CD4-positive, CD25-positive, alpha-beta regulatory T cell (primary cell): ENCODE data around the gene SLC25A3. TPM values are rescaled to one million over a fixed set of nuclear protein-coding genes. Genes with fewer than 3 reads are reported as not detected.

ENCODE experiments used
- ATAC-seq, 2 donors: fragments of 150-1000 bp; cut with Tn5 transposase; one replicate each; pipeline ENCODE4 v1.10.0; 2021; ENCODE audit warnings: low read depth in 2 of 2, moderate number of reproducible peaks in 2 of 2, moderate library complexity in 1 of 2
- DNase-seq, 3 donors: peaks; one replicate each; pipeline versions ENCODE4 v3.0.0 to v3.0.0-alpha.2; 2012 to 2022; ENCODE audit warnings: mixed read lengths in 1 of 3
- H3K27ac ChIP-seq: one replicate; pipeline ENCODE4 v1.7.0; 2013; ENCODE audit warnings: mild to moderate bottlenecking, low read length; ENCODE audit not compliant: insufficient read depth, poor library complexity, severe bottlenecking
- H3K27me3 ChIP-seq: one replicate; pipeline ENCODE4 v1.7.0; 2013; ENCODE audit warnings: low read length; ENCODE audit not compliant: control insufficient read depth, insufficient read depth
- H3K36me3 ChIP-seq: one replicate; pipeline ENCODE4 v1.7.0; 2013; ENCODE audit warnings: mild to moderate bottlenecking, low read length, moderate library complexity; ENCODE audit not compliant: control insufficient read depth, insufficient read depth
- H3K4me1 ChIP-seq: 2 replicates; pipeline ENCODE4 v1.7.0; 2013; ENCODE audit warnings: mild to moderate bottlenecking, low read length; ENCODE audit not compliant: insufficient read depth, control insufficient read depth, poor library complexity, severe bottlenecking
- H3K4me3 ChIP-seq: one replicate; pipeline ENCODE4 v1.7.0; 2013; ENCODE audit warnings: low read depth, mild to moderate bottlenecking, low read length, moderate library complexity
- H3K9me3 ChIP-seq, 2 experiments: 1 replicate in 1 of 2; 2 replicates in 1 of 2; pipeline ENCODE4 v1.7.0; 2013; ENCODE audit warnings: low read length in 2 of 2, mild to moderate bottlenecking in 1 of 2, moderate library complexity in 1 of 2; ENCODE audit not compliant: control insufficient read depth in 2 of 2
- H3K27ac Mint-ChIP-seq, 3 donors: one replicate each; pipeline ENCODE4 v1.8.0; 2020 to 2022; ENCODE audit warnings: mild to moderate bottlenecking in 3 of 3, mixed read lengths in 3 of 3, moderate library complexity in 2 of 3
- H3K27me3 Mint-ChIP-seq: one replicate; pipeline ENCODE4 v1.8.0; 2022; ENCODE audit warnings: mild to moderate bottlenecking, mixed read lengths
- H3K36me3 Mint-ChIP-seq: one replicate; pipeline ENCODE4 v1.8.0; 2020; ENCODE audit warnings: mixed read lengths
- H3K4me1 Mint-ChIP-seq, 4 donors: one replicate each; pipeline ENCODE4 v1.8.0; 2020 to 2022; ENCODE audit warnings: mixed read lengths in 4 of 4, mild to moderate bottlenecking in 1 of 4
- H3K4me3 Mint-ChIP-seq, 4 donors: one replicate each; pipeline ENCODE4 v1.8.0; 2020 to 2022; ENCODE audit warnings: mild to moderate bottlenecking in 4 of 4, mixed read lengths in 4 of 4, moderate library complexity in 3 of 4
- H3K9me3 Mint-ChIP-seq, 7 donors: one replicate each; pipeline ENCODE4 v1.8.0; 2020 to 2022; ENCODE audit warnings: mixed read lengths in 7 of 7, mild to moderate bottlenecking in 3 of 7, moderate library complexity in 2 of 7
- polyA plus RNA-seq, 4 donors: library from polyadenylated mRNA; unstranded; fragments of 300-500 nt; fragmentation: Illumina TruSeq; gene quantifications; one replicate each; pipeline ENCODE4 v1.2.3, GENCODE V29; 2021
- total RNA-seq: library from RNA; stranded (reverse); gene quantifications from one replicate; pipeline ENCODE4 v1.2.3, GENCODE V29; 2022

SLC25A3 gene
- total and polyA plus RNA-seq, 5 donors from 2014 or later: 315 to 491 (median 356) TPM

DNA sequence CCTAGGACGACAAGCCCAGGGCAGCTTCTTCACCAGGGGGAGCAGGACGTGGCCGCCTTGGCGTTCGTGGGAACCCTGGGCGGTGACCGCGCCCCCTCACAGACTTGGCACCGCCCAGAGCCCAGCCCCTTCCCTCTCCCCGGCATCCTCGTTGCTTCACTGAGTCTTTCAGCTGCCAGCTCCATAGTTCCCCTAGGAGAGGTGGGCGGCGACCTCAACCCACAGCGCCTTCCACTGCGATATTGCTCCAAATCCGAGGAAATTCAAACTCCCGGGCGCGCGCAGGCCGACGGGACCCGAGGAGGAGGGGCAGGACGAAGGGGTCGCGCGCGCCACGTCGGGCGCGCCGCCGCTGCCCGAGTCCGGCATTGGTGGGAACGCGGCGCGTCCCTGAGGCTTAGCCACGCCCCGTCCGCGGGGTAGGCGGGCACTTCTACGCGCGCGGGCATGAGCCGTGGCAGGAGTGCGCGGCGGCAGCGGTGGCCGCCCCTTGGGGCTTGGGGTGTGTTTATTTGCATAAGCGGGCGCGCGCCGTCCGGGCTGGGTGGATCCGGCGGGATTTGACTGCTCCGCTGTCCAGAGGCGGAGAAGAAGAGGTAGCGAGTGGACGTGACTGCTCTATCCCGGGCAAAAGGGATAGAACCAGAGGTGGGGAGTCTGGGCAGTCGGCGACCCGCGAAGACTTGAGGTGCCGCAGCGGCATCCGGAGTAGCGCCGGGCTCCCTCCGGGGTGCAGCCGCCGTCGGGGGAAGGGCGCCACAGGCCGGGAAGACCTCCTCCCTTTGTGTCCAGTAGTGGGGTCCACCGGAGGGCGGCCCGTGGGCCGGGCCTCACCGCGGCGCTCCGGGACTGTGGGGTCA, 51.5 kb downstream of the SLC25A3 start, which contains the start of the genes APAF1 and IKBIP:
APAF1 (plus strand) TSS at position 579 of the 860 bp plus-strand sequence. CDS start 3,070 bp downstream, outside the sequence.
IKBIP (minus strand) TSS at position 77 of the 860 bp plus-strand sequence. CDS start 87 bp downstream, outside the sequence.
- Mint-ChIP-seq H3K36me3 (peaks cover 9% of the 10 kb centered on the region), H3K27ac (peak within 1 kb of the TSS; percentile 91 to 96 (median 96)), H3K9me3 (no peaks in the 10 kb centered on the region), H3K27me3 (no peaks in the 10 kb centered on the region), H3K4me1 (peaks cover 12 to 71% (median 50%) of the 10 kb centered on the region in 4 donors), H3K4me3 (peak within 1 kb of the TSS; percentile 98 to 100 (median 98))
- H3K36me3 ChIP-seq: peaks cover 11% of the 10 kb centered on the region
- no peaks in the 10 kb centered on the region for H3K27me3 ChIP-seq
- peak within 1 kb of the TSS; percentile 83 for H3K27ac ChIP-seq
- peak; percentile 92 to 95 for ATAC-seq
- no peaks in the 10 kb centered on the region for H3K9me3 ChIP-seq
- peaks cover 34% of the 10 kb centered on the region for H3K4me1 ChIP-seq
- peak; percentile 93 to 97 (median 97) for DNase-seq
- H3K4me3 ChIP-seq: peak within 1 kb of the TSS; percentile 98

DNA sequence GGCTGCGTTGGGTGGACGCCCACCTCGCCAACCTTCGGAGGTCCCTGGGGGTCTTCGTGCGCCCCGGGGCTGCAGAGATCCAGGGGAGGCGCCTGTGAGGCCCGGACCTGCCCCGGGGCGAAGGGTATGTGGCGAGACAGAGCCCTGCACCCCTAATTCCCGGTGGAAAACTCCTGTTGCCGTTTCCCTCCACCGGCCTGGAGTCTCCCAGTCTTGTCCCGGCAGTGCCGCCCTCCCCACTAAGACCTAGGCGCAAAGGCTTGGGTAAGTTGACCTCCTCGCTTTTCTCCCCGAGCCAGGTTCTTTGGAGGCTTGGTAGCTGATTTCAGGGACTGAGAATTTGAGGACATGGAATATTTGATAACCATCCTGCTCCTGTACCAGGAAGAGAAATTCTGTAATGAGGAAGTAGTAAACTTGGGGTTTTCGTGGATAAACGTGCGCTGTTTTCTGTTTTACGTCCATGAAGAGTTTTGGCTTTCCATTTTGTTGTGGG, 52.1 kb downstream of the SLC25A3 start:
- peaks cover 10% of the 10 kb centered on the region for H3K36me3 Mint-ChIP-seq
- ATAC-seq: no peak

GRCh38 chr12:98646294-98647090, 53.0 kb downstream of the SLC25A3 start:
- DNase-seq (peak in 2 of 3 donors; percentile 15 to 19), ATAC-seq (no peak)
- peaks cover 26% of the 10 kb centered on the region for H3K36me3 ChIP-seq
- H3K4me1 ChIP-seq: peaks cover 34% of the 10 kb centered on the region
- Mint-ChIP-seq H3K27me3 (no peaks in the 10 kb centered on the region), H3K4me1 (peaks cover 15 to 65% (median 39%) of the 10 kb centered on the region in 4 donors), H3K27ac (peak overlapping the region; percentile 7 to 96 (median 67)), H3K36me3 (peaks cover 10% of the 10 kb centered on the region), H3K9me3 (no peaks in the 10 kb centered on the region), H3K4me3 (peak overlapping the region; percentile 98 to 100 (median 98))
- H3K4me3 ChIP-seq: peak overlapping the region; percentile 98
- H3K9me3 ChIP-seq: no peaks in the 10 kb centered on the region
- peak overlapping the region; percentile 49 for H3K27ac ChIP-seq
- no peaks in the 10 kb centered on the region for H3K27me3 ChIP-seq

More for the DNA sequence above, 52.1 kb downstream of the SLC25A3 start:
- Mint-ChIP-seq H3K27me3 (no peaks in the 10 kb centered on the region), H3K27ac (peak overlapping the region; percentile 64 to 96 (median 90)), H3K4me1 (peaks cover 12 to 70% (median 46%) of the 10 kb centered on the region in 4 donors), H3K4me3 (peak overlapping the region; percentile 98 to 100 (median 98)), H3K9me3 (no peaks in the 10 kb centered on the region)
- peak in 2 of 3 donors; percentile 4 to 31 for DNase-seq
- no peaks in the 10 kb centered on the region for H3K27me3 ChIP-seq
- H3K4me3 ChIP-seq: peak overlapping the region; percentile 98
- peaks cover 34% of the 10 kb centered on the region for H3K4me1 ChIP-seq
- H3K27ac ChIP-seq: peak overlapping the region; percentile 83
- peaks cover 18% of the 10 kb centered on the region for H3K36me3 ChIP-seq
- no peaks in the 10 kb centered on the region for H3K9me3 ChIP-seq

GRCh38 chr12:98651328-98651727, 57.8 kb downstream of the SLC25A3 start:
- Mint-ChIP-seq H3K27me3 (no peaks in the 10 kb centered on the region), H3K36me3 (peaks cover 10% of the 10 kb centered on the region), H3K4me3 (no peak overlapping the region), H3K27ac (peak overlapping the region in 1 of 3 donors; percentile 60), H3K4me1 (peaks cover 17 to 38% (median 31%) of the 10 kb centered on the region in 4 donors), H3K9me3 (no peaks in the 10 kb centered on the region)
- H3K4me3 ChIP-seq: no peak overlapping the region
- no peak overlapping the region for H3K27ac ChIP-seq
- no peaks in the 10 kb centered on the region for H3K27me3 ChIP-seq
- peaks cover 30% of the 10 kb centered on the region for H3K36me3 ChIP-seq
- no peaks in the 10 kb centered on the region for H3K9me3 ChIP-seq
- peaks cover 17% of the 10 kb centered on the region for H3K4me1 ChIP-seq
- ATAC-seq (no peak), DNase-seq (no peak)

- Histone ChIP-seq H3K9me3 (no peaks in the 10 kb centered on the region), H3K4me3 (no peak overlapping the region), H3K4me1 (peaks cover 7% of the 10 kb centered on the region), H3K36me3 (peaks cover 49% of the 10 kb centered on the region), H3K27me3 (no peaks in the 10 kb centered on the region), H3K27ac (no peak overlapping the region)
- Mint-ChIP-seq H3K27me3 (no peaks in the 10 kb centered on the region), H3K36me3 (peaks cover 18% of the 10 kb centered on the region), H3K27ac (peak overlapping the region in 1 of 3 donors; percentile 66), H3K4me1 (peaks cover 19 to 24% (median 21%) of the 10 kb centered on the region in 4 donors), H3K9me3 (no peaks in the 10 kb centered on the region), H3K4me3 (peak overlapping the region in 2 of 4 donors; percentile 26 to 66)
- DNase-seq (peak in 2 of 3 donors; percentile 68 to 78), ATAC-seq (peak; percentile 50 to 55)
Measured at GRCh38 chr12:98653866-98654493, 60.5 kb downstream of the SLC25A3 start.

Other genes starting within 250 kb of the SLC25A3 start
- 105 TPM for gene TMPO, start 78.1 kb upstream of the SLC25A3 start, total RNA-seq
- 10 to 100 TPM; 40.3 to 65.7 (median 58.2) TPM for gene TMPO, start 78.1 kb upstream of the SLC25A3 start, polyA plus RNA-seq
- 3.4 TPM for gene IKBIP, start 51.1 kb downstream of the SLC25A3 start, total RNA-seq
- 10 to 100 TPM in 2 of 4 donors, 1 to 10 TPM in 2; 6.2 to 11.0 (median 9.2) TPM for gene IKBIP, start 51.1 kb downstream of the SLC25A3 start, polyA plus RNA-seq
- gene APAF1, start 51.6 kb downstream of the SLC25A3 start, total RNA-seq: 28.5 TPM
- gene APAF1, start 51.6 kb downstream of the SLC25A3 start, polyA plus RNA-seq: 1 to 10 TPM; 4.9 to 7.5 (median 6.8) TPM